Esophagus muscularis mucosa (tissue), 3 donors: ENCODE measurements around the gene CACHD1.

Source experiments
- CTCF ChIP-seq, 3 experiments: fragments of 200-600 bp in 2 of 3; fragments of 450-650 bp in 1 of 3; sonication (generic) in 2 of 3; IDR thresholded peaks; one replicate each; pipeline ENCODE4 v1.5.1; 2017 to 2019; ENCODE audit warnings: antibody characterized with exemption in 3 of 3, mild to moderate bottlenecking in 2 of 3, moderate library complexity in 1 of 3
- POLR2A ChIP-seq: fragments of 450-650 bp; IDR thresholded peaks from one replicate; pipeline ENCODE4 v1.6.1; 2017; ENCODE audit warnings: antibody characterized with exemption, moderate library complexity, mild to moderate bottlenecking, low read depth
- POLR2AphosphoS5 ChIP-seq, 2 donors: sonication (generic); formaldehyde crosslinking; IDR thresholded peaks; one replicate each; pipeline ENCODE4 v1.6.1; 2017; ENCODE audit warnings: antibody characterized with exemption in 2 of 2

GRCh38 chr1:64472805-64473204, 2.9 kb downstream of the CACHD1 start:
- no peak for TF ChIP-seq CTCF (IDR thresholded peaks at IDR 0.05)
- TF ChIP-seq POLR2AphosphoS5 (IDR thresholded peaks at IDR 0.05): no peak
- TF ChIP-seq POLR2A: no peak
